Hepatocyte (in vitro differentiated cells): Measurements from ENCODE around the gene FRMPD4.

ENCODE experiments used
- CTCF ChIP-seq: fragments of 200-600 bp; sonication (generic); IDR thresholded peaks from 2 replicates; pipeline ENCODE4 v1.5.1; 2016; ENCODE audit warnings: antibody characterized with exemption, mild to moderate bottlenecking; ENCODE audit not compliant: poor library complexity
- EZH2 ChIP-seq: fragments of 200-600 bp; sonication (generic); IDR thresholded peaks from 2 replicates; pipeline ENCODE4 v1.6.1; 2016; ENCODE audit warnings: antibody characterized with exemption, mild to moderate bottlenecking, borderline replicate concordance
- EZH2phosphoT487 ChIP-seq: fragments of 200-600 bp; sonication (generic); IDR thresholded peaks from one replicate; pipeline ENCODE4 v1.6.1; 2018; ENCODE audit warnings: antibody characterized with exemption, mild to moderate bottlenecking, low read depth, moderate library complexity; ENCODE audit not compliant: unreplicated experiment, severe bottlenecking

GRCh38 chrX:12401252-12401651, 263.0 kb downstream of the FRMPD4 start:
- no peak for TF ChIP-seq CTCF
- no peak for TF ChIP-seq EZH2
- no peak for TF ChIP-seq EZH2phosphoT487
